ENCODE data around the gene RUFY1. TPM values are rescaled to one million over a fixed set of nuclear protein-coding genes. Genes with fewer than 3 reads are reported as not detected.

Gene RUFY1
- total and polyA plus RNA-seq, 2 of the 13 experiments (the other 11 are each of a cell fraction or from before 2014, with no cell fraction given): 19.9 to 31.9 TPM

GRCh38 chr5:179558932-179559283 lies 8.6 kb downstream of the RUFY1 start (continued):
- TF ChIP-seq ZNF281 (CRISPR knock-in tag; IDR thresholded peaks at IDR 0.05; ENCODE audit: borderline replicate concordance): no peak

GRCh38 chr5:179559284-179560252 lies 9.2 kb downstream of the RUFY1 start:
- FAIRE-seq: peak; percentile 69
- no peaks in the 10 kb centered on the region for H3K27me3 ChIP-seq (ENCODE audit: control insufficient read depth in 1 of 2, insufficient read depth in 2 of 2, low read length in 2 of 2)
- ChIA-PET POLR2A (interaction anchor here (0.7 to 2.3 kb wide), 5 partner anchors 9 to 64 kb away, joined by 3 to 32 read pairs (median 6); partner anchors contain the start of genes HNRNPH1 and RUFY1), CTCF (ENCODE audit: low intra/inter-chr PET ratio, low total read pairs) (no interaction called here)
- H3K4me2 ChIP-seq (ENCODE audit: low read depth, low read length): peak overlapping the region; percentile 76
- ATAC-seq: peak; percentile 98
- no peak overlapping the region for H2AFZ ChIP-seq (ENCODE audit: low read length)
- intact Hi-C loops (cut with micrococcal nuclease; ENCODE audit: unreplicated experiment): no loop called here
- 0 out of 2 replicates have a peak, but pooled peaks cover 3% of the 10 kb centered on the region for H4K20me1 ChIP-seq (ENCODE audit: insufficient read depth, low read length)
- 73% methylated on average over 32 of the region's 52 CpGs for WGBS (ENCODE audit: low lambda C conversion rate)
- no peaks in the 10 kb centered on the region for H3K9me3 ChIP-seq (ENCODE audit: low read length)
- peaks cover under 1% of the 10 kb centered on the region; the same call in 1 of the 2 replicates for H3K4me1 ChIP-seq (ENCODE audit: insufficient read depth, low read length)
- BruUV-seq (replicated peaks): no TSS peak
- H3K9ac ChIP-seq (ENCODE audit: insufficient read depth, low read depth, low read length): peak overlapping the region; percentile 70
- H3K4me3 ChIP-seq (replicated peaks in 1 of 3; ENCODE audit: insufficient read depth in 1 of 3, low read depth in 2 of 3, low read length in 3 of 3): peak overlapping the region; percentile 63 to 76 (median 75)
- in situ Hi-C loops (cut with HindIII; ENCODE audit: extremely low pct_ligation_motif_present, low pct_unique_long_range_greater_than_20kb): no loop called here
- H3K79me2 ChIP-seq (ENCODE audit: insufficient read depth, low read length): peaks cover 16% of the 10 kb centered on the region
- peak overlapping the region; percentile 79 for H3K27ac ChIP-seq (ENCODE audit: extremely low read length, insufficient read depth, low read length)
- peaks cover 5 to 30% of the 10 kb centered on the region in 2 experiments; a peak in 4 of 5 replicates for H3K36me3 ChIP-seq (replicated peaks in 1 of 2; ENCODE audit: control insufficient read depth in 1 of 2, insufficient read depth in 2 of 2, low read length in 2 of 2)
- DNase-seq (ENCODE audit: low spot score): peak; percentile 92
- TF ChIP-seq ZNF687 (CRISPR knock-in tag; IDR thresholded peaks at IDR 0.05): peak; percentile 69
- peak; percentile 79; the same call in 2 of the 3 replicates for TF ChIP-seq MXI1 (IDR thresholded peaks at IDR 0.05; ENCODE audit: borderline replicate concordance, low read depth, low read length)
- peak; percentile 38 for TF ChIP-seq HOXA3 (CRISPR knock-in tag; IDR thresholded peaks at IDR 0.05)
- TF ChIP-seq JUN (CRISPR knock-in tag; IDR thresholded peaks at IDR 0.05): no peak
- peak; percentile 71 for TF ChIP-seq THAP11 (CRISPR knock-in tag; IDR thresholded peaks at IDR 0.05)
- 0 out of 2 replicates have a peak, but pooled peaks have one; percentile 8 for TF ChIP-seq SALL1 (CRISPR knock-in tag; IDR thresholded peaks at IDR 0.05)
- no peak for TF ChIP-seq ZNF501 (CRISPR knock-in tag; IDR thresholded peaks at IDR 0.05)
- TF ChIP-seq ISX (CRISPR knock-in tag; conservative IDR thresholded peaks at IDR 0.05): no peak
- no peak for TF ChIP-seq MAZ (IDR thresholded peaks at IDR 0.05; ENCODE audit: borderline replicate concordance, low read depth, low read length)
- TF ChIP-seq MAZ (CRISPR knock-in tag; IDR thresholded peaks at IDR 0.05; ENCODE audit: low read depth): peak; percentile 47; the same call in 1 of the 2 replicates
- TF ChIP-seq DR1 (CRISPR knock-in tag; IDR thresholded peaks at IDR 0.05): 0 out of 2 replicates have a peak, but pooled peaks have one; percentile 22
- peak; percentile 73 for TF ChIP-seq AGO2 (optimal IDR thresholded peaks at IDR 0.05; ENCODE audit: low read depth, low read length)
